NCI-H1436 treated with DMSO at 0.1 percent for 48 hours (cell line): ENCODE measurements around the gene DNAJC7.
"Not testable (repeated sequence)": the region's sequence is repeated elsewhere in the genome, so short reads cannot be mapped to it uniquely, and the experiment has no call there.

Experiments used
- DNase-seq: peaks from one replicate; lab custom pipeline; 2025; lab: John Stamatoyannopoulos, UW

Gene DNAJC7

DNA sequence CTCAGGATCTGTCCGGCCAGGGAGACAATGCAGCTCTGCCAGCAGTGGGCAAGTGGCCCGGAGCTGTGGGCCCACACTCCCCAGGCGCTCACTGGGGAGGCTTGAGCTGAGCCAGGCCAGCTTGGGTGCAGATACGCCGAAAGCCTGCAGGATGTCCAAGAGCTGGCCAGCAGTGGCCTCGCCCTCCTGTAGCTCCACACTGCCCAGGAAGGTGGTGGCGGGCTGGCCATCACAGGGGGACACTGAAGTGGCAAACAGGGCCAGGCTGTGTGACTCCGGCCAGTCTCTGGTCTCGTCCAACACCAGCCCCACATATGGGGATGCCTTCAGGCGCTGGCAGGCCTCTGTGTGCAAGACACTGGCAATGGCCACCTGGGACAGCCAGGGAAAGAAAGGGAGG is 23.6 kb upstream of the DNAJC7 start:
- DNase-seq = no peak

DNA sequence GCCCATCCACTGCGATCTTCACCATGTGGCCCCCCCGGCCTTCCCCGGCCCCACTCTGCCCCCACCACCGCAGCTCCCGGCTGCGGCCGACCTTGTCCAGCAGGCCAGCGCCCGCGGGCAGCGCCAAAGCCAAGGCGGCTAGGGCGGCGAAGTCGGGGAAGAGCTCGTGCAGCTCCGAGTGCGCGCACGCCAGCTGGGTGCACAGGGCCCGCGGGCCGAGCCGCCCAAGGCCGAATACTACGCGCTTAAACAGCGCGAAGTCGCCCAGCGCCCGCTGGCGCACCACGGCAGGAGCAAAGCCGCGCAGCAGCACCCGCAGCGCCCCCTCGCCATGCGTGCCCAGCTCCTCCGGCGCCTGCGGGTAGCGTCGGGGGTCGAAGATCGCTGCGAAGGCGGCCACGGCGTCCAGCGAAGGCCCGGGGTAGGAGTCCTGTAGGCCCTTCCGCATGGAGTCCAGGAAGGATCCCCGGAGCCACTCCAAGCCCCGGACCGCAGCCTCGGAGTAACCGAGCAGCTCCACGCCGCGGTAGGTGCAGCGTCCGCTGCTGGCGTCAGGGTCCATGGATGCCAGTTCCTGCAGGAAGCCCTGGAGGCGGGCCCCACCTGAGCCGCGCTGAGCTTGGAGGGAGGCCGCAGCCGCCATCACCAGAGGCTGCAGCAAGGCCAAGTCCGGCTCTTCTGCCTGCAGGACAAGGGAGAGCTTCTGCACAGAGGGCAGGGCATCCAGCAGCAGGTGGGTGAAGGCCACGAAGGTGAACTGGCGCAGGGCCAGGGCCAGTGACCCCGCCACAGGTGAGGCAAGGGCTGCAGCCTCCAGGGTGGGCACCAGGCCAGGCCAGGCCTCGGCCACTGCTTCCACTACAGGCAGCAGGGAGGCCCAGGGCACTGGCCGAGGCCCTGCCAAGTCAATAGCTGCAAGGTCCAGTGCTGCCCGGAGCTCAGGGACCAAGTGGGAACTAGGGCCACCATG is 22.8 kb upstream of the DNAJC7 start:
- DNase-seq = no peak

DNA sequence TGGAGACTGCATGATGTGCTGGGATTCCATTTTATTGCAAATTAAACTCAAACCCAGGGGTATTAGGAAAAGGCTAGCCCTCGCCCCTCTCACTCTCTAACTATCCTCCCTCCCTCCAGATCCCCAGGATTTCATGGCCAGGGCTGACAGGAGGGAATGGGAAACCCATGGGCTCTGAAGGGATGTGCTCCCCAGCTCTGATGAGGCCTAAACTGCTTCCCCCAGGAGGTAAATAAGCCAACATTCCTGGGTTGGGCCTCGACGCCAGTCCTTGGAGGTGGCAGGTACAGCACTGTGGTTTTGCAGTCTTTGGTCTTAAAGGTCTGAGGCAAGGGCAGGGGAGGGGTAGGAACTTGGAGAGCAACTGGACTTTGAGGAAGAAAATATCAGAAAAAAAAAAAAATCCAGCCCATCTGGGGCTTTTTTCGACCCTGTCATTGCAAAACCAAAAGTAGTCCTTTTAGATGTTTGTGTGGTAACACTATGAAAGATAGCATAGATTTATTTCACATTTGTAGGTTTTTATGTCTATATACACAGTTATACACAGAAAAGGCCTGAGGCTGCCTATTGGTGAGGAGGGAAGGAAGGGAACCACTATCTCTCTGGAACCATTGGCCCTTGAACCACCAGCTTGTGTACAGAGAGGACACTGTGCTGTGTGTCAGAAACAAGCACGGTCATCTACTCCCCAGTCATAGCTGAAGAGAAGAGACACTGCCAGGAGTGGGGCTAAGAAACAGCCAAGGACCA is 21.2 kb upstream of the DNAJC7 start:
- no peak for DNase-seq

DNA sequence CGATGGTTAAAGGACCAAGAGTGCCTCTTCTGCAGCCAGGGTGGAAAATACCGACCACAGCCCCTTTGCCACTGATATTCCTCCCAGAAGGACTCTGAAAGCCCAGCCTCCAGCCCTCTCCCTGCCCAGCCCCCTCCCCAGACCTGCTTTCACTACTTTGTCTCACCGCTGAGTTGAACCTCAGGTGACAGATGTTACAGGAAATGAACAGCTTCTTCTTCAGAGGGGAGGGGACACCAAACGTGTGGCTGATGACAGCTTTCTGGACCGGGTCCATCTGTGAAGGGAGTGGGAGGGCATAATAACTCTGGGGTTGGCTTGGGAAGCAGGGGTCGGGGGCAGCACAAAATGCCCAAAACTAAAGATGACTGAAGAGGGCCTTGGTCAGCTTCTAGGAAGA is 16.8 kb upstream of the DNAJC7 start:
- DNase-seq = no peak

DNA sequence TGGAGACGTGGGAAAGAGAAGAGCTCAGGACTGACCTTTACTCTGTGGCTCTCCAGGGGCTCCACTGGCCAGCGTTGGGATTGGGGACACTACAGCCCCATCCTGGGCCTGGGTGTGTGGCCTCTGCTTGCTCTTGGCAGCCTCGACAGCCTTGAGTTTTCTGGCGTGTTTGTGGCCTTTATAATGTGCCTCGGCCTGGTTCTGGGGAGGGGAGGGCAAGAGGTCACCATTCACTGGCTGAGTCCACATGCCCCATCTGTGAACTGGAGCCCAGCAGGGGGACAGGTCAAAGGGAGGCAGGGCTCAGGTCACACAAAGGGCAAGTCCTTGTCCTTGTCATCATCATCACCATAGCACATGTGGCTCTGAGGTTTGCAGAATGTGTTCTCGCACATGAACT is 14.3 kb upstream of the DNAJC7 start:
- DNase-seq = no peak

DNA sequence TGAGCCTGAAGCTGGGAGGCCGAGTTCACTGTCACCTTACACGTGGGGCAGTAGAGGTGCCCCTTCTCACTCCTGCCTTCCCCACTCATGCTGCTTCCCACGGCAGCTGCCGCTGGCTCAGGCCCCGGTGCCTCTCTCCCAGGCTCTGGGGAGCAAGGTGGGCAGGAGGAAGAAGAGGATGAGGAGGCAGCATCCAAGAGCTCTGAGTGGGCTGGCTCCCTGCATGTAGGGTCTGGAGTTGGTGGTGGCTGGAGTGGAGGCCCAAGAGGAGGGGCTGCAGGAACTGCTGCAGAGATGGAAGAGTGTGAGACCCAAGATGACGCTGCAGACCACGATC is 11.5 kb upstream of the DNAJC7 start:
- no peak for DNase-seq

DNA sequence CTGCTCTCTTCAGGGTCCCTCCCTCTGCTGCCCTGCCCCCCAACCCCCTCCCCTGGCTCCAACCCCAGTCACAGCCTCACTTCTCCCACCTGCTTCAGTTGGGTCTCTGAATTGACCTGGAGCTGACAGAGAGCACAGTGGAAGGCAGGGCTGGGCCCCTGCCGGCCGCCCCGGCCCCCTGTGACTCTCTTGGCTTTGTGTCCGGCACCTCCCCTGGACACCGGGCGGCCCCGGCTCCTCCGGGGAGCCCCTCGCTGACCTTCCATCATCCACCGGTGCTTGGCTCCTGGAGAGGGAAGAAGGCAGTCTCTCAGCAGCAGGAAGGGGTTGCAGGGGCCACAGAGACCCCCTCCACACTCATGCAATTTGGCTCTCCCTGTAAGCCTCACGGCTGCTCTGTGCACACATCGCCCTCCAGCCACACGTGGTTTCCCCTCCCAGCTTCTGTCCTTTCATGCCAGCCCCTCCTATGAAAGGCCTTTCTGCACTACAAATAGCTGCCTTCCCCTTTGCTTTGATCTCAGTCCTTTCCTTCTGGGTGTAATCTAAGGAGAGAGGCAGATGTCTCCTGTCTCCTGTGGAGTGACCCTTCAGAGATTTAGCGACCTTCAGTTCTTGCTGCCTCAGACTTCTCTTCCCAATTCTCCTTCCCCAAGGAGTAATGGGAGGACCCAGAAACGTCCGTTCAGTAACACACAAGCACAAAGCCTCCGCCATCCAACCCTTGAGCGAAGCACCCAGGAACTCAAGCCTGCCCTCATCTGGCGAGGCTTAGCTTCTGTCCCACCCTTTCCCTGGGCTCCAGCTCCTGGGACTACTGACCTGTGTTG is 10.9 kb upstream of the DNAJC7 start:
- no peak for DNase-seq

DNA sequence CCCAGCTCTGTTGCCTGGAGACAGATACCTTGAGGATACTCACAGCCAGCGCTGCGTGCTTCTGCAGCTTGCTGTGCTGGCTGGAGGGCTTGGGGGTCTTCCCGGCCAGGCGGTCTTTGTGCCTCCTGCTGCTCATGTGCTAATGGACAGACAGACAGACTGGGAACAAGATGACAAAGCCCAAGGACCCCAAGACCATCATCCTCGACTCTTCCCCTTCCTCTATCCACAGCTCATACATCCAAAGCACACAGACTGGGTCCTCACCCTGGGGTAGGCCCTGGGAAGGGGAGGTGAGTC is 10.3 kb upstream of the DNAJC7 start:
- no peak for DNase-seq

DNA sequence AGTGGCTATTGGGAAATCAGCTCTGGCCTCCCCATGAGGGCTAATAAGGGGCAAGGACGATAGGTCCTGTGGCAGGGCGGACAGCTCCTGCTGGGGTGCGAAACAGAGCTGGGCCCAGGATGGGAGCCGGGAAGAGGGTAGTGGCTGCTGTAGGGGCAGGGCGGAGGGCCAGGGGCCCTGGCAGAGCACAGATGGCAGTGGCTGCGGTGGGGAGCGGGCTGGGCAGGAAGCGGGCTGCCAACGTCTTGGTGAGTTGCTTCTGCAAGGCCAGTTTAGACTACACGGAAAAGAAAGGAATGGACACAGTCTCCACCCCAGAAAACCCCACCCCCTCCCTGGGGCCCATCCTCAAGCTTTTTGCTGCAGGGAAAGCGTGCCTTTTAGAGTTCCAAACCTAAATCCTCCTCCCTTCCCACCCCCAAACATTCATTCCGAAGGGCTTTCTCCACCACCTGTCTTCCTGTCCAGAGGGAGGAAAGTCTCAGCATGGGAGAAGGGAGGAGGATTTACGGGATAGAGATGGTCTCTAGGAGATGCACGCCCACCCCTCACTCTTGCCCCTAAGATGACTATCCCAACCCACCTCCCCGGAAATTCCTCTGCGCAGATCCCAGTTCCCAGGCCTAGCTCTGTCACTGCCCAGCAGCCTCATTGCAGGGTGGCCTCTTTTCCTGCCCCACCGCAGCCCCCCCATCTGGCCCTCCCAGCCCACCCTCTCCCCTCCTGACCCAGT is 9.8 kb upstream of the DNAJC7 start:
- DNase-seq = no peak

DNA sequence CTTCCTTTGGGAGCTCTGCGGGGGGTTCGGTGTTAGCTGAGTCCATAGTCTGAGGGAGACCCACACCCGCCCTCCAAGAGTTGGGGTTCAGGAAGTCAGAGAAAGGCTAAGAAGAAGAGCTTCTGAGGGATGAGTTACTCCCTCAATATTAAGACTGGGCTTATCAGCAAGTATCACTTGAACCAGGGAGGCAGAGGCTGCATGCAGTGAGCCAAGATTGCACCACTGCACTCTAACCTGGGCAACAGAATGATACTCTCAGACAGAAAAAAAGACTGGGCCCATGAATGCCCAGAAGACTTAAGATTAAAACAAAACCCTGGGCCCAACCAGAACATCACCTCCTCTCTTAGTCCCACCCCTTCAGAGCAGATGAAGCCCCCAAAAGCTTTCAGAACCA is 8.7 kb upstream of the DNAJC7 start:
- DNase-seq = no peak

DNA sequence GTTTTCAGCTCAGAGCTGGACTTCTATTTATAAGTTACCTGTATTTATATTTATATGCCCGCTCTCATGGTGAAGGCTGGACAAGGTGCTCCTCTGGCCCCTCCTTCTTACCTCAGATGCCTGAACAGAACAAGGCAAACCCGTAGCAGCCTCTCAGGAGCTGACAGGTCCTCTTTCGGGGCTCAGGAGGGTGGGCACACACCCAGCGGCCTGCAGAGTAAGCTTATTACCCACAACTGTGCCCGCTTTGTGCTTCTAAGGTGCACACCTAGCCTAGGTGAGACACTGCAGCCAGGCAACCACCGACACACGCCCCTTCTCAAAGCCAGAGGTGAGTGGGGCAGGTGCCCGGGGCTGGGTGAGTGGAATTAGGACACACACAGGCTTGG is 7.9 kb upstream of the DNAJC7 start:
- DNase-seq = no peak

DNA sequence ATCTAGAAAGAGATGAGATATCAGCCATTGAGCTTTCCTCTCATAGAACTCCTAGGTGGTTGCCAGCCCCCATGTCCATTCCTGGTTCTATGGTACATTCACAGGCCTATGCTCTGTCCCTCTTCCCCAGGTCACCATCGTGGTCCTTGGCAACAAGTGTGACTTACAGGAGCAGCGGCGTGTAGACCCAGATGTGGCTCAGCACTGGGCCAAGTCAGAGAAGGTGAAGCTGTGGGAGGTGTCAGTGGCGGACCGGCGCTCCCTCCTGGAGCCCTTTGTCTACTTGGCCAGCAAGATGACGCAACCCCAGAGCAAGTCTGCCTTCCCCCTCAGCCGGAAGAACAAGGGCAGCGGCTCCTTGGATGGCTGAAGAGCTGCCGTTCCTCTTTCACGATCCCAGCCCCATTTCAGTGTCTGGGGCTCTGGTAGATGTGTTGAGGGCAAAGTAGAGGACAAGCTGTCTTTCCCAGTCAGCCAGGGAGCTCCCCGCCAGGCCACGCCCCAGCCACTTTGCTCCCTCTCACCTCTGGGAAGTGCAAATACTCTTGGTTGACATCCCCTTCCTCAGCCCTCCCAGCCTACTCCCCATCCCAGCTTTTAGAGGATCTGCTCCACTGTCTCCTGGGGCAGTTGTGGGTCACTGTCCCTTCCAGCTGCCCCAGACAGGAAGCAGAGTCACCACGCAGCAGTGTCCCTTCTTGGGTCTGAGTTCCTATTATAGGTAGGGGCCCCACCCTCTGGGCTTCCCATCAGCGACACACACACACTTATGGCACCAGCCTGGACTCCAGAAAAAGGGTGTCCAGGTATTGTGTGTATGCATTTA is 6.5 kb upstream of the DNAJC7 start:
- no peak for DNase-seq

DNA sequence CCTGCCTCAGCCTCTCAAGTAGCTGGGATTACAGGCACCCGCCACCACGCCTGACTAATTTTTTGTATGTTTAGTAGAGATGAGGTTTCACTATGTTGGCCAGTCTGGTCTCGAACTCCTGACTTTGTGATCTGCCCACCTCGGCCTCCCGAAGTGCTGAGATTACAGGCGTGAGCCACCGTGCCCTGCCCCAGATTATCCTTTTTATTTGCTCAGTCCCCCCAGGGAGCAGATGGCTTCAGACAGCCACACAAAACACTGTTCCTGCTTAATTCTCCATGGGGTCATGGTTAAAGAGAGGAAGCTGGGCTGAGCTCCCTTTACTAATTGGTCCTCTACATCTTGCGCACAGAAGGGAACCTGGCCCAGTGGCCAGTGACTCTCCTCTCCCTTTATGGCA is 3.6 kb upstream of the DNAJC7 start:
- DNase-seq = not testable (repeated sequence)

DNA sequence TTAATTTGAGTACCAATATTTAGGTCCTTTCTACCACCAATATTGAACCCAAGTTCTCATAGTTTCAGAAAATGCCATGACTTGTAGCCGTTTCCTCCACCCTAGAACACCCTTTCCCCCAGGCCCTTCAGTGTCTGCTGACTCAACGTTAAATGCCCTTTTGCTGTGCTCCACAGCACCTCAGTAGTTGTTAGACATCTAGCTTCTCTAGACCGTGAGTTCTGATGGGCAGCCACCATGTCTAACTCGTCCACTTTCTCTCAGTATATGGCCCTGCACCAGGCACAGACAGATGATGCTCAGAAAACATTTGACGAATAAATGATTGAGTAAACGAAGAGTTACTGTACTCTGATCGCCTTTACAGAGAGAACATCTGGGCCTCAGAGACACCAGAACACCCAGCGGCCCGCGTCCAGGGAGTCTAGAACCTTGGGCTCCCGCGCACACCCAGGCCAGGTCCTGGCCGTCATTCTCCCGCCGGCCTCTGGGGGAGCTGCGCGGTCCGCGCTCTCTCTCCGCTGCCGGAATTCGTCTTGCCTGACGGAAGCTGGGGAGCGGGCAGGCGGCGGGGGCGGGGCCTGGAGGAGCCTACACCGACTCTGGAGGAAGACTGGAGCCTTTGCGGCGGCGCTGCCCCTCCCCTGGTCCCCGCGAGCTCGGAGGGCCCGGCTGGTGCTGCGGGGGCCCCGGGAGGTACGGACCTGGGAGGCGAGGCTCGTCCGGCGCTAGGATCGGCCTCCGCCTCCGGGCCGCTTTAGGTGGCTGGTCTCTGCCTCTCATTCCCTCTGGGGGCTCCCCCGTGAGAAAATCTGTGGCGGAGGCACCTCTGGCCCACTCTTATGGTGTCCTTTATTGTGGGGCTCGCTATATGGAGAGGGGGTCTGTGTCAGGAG is 2.5 kb upstream of the DNAJC7 start, which contains the start of gene NKIRAS2:
NKIRAS2 (plus strand) TSS at position 582 of the 896 bp plus-strand sequence. CDS start 1,488 bp downstream, outside the sequence.
- DNase-seq = peak; percentile 29

DNA sequence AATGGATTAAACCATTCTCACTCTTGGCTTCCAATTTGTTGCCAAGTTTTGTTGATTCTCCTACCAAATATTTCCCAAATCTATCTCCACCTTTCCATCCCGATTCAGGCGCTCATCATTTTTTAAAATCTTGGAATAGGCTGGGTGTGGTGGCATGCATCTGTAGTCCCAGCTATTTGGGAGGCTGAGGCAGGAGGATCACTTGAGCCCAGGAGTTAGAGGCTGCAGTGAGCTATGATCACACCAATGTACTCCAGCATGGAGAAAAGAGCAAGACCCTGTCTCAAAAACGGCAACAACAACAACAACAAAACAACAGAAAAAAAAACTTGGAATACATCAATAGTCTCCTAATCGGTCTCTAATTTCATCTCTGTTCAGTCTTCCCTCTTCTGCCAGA is 1.7 kb upstream of the DNAJC7 start:
- no peak for DNase-seq

DNA sequence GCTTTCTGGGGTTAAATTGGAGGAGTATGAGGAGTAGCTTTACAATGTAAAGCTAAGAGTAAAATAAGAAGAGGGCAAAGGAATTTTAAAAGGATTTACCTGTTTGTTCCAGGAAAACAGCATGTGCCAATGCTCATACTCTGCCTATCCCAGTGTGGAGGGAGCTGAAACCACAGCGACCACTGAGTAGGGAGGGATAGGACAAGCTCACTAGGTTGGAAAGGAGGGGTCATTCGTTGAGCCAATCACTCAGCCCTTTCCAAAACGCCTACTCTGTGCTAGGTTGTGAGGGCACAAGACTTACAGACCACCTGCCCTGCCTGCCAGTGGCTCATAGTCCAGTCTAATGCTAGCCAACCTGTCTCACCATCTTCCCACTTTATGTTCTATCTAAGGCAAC is 1.1 kb upstream of the DNAJC7 start:
- no peak for DNase-seq

DNA sequence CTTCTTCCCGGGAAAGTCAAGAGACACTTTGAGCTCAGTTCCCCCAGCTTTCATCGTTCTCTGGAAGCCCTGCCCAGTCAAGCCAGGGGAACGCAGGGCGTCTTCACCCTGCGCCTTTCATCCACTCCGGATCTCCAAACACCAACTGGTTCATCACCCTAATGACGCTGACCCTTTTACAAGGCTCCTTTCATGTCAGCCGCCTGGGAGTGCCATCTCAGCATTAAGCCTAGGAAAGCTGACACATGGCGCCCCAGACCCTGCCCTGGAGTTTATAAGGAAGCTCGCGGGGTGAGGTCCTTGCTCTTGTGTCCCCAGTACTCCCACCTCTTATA is 594 bp upstream of the DNAJC7 start:
- no peak for DNase-seq

DNA sequence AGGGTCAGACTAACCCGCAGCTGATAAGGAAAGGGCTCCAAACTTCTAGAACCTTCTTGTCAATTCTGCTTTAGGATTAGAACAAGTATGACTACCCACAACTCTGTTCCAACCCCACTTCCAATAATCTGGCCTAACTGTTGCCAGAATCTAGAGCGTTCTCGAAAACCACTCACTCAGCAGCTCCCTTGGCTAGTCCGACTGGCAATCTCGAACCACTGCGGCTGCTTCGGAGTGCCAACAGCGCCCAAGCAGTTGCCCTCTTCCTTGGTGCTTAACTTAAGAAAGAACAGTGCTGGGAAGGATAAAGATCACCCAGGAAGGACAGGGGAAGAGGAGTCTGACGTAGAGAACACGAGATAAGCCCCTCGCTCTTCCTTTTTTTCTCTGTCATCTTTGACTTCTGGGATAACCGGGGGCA is 818 bp downstream of the DNAJC7 start:
- DNase-seq = no peak

DNA sequence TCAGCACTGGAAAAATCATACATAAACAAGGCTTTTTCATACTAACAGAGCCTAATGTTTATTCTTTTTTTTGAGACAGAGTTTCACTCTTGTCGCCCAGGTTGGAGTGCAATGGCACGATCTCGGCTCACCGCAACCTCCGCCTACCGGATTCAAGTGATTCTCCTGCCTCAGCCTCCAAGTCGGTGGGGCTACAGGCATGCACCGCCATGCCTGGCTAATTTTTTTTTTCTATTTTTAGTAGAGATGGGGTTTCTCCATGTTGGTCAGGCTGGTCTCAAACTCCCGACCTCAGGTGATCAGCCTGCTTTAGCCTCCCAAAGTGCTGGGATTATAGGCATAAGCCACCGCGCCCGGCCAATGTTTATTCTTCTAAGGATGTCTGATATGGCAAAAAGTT is 3.5 kb downstream of the DNAJC7 start:
- DNase-seq = not testable (repeated sequence)

DNA sequence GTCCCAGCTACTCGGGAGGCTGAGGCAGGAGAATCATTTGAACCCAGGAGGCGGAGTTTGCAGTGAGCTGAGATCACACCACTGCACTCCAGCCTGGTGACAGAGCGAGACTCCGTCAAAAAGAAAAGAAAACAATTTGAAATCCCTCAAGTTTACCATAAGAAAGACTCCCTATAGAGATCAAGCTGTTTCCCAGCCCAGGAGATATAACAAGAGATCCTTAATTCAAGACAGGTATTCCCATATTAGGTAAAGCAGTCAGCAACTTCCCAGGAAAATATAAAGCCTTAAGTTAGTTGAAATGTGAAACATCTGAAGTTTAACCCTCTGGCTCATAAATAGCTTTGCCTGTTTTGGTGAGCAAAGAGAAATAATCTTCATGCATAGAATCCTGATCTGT is 4.9 kb downstream of the DNAJC7 start:
- DNase-seq = not testable (repeated sequence)
